Liver (tissue), 9 donors: Measurements from ENCODE around the gene KRTAP5-1. TPM values are rescaled to one million over a fixed set of nuclear protein-coding genes. Genes with fewer than 3 reads are reported as not detected.
"Not testable (repeated sequence)": the region's sequence is repeated elsewhere in the genome, so short reads cannot be mapped to it uniquely, and the experiment has no call there.

Experiments
- DNase-seq: peaks from one replicate; pipeline ENCODE4 v3.0.0-alpha.2; 2017; ENCODE audit warnings: low spot score
- H3K27ac ChIP-seq, 2 donors: one replicate each; pipeline ENCODE4 v1.7.0; 2013; ENCODE audit warnings: inconsistent platforms in 2 of 2, low read length in 2 of 2, control low read depth in 1 of 2, low read depth in 1 of 2, mild to moderate bottlenecking in 1 of 2
- H3K27me3 ChIP-seq, 4 donors: one replicate each; pipeline versions ENCODE4 v1.6.1 to v1.7.0; 2013; ENCODE audit warnings: low read length in 3 of 4, inconsistent platforms in 1 of 4, mild to moderate bottlenecking in 1 of 4, moderate library complexity in 1 of 4; ENCODE audit not compliant: control insufficient read depth in 4 of 4, insufficient read depth in 4 of 4
- H3K36me3 ChIP-seq, 4 donors: one replicate each; pipeline versions ENCODE4 v1.6.1 to v1.7.0; 2013; ENCODE audit warnings: low read length in 3 of 4, mild to moderate bottlenecking in 3 of 4, low read depth in 1 of 4, moderate library complexity in 1 of 4; ENCODE audit not compliant: control insufficient read depth in 4 of 4, insufficient read depth in 3 of 4
- H3K4me1 ChIP-seq, 4 donors: one replicate each; pipeline versions ENCODE4 v1.6.1 to v1.7.0; 2013; ENCODE audit warnings: low read length in 3 of 4, mild to moderate bottlenecking in 3 of 4, moderate library complexity in 1 of 4; ENCODE audit not compliant: control insufficient read depth in 4 of 4, insufficient read depth in 4 of 4
- H3K4me3 ChIP-seq, 3 donors: one replicate each; pipeline versions ENCODE4 v1.6.1 to v1.7.0; 2013; ENCODE audit warnings: low read length in 3 of 3, control low read depth in 1 of 3, low read depth in 1 of 3, mild to moderate bottlenecking in 1 of 3
- H3K9ac ChIP-seq, 2 donors: one replicate each; pipeline ENCODE4 v1.7.0; 2013; ENCODE audit warnings: low read length in 2 of 2, mild to moderate bottlenecking in 2 of 2, moderate library complexity in 2 of 2, control low read depth in 1 of 2, low read depth in 1 of 2
- H3K9me3 ChIP-seq, 4 donors: one replicate each; pipeline versions ENCODE4 v1.6.1 to v1.7.0; 2013; ENCODE audit warnings: low read length in 3 of 4; ENCODE audit not compliant: control insufficient read depth in 4 of 4
- EGR1 ChIP-seq, 2 donors: IDR thresholded peaks; 2 replicates each; pipeline ENCODE4 v1.6.1; 2016 to 2018; ENCODE audit warnings: antibody characterized with exemption in 2 of 2, low read depth in 2 of 2
- FOXA1 ChIP-seq: IDR thresholded peaks from 2 replicates; pipeline ENCODE4 v1.6.1; 2016; ENCODE audit warnings: antibody characterized with exemption
- FOXA2 ChIP-seq: IDR thresholded peaks from 2 replicates; pipeline ENCODE4 v1.6.1; 2016; ENCODE audit warnings: antibody characterized with exemption
- HNF4A ChIP-seq, 2 donors: conservative IDR thresholded peaks; 2 replicates each; pipeline ENCODE4 v1.6.1; 2016; ENCODE audit warnings: antibody characterized with exemption in 2 of 2, mild to moderate bottlenecking in 2 of 2
- HNF4G ChIP-seq: IDR thresholded peaks from 2 replicates; pipeline ENCODE4 v1.6.1; 2016; ENCODE audit warnings: antibody characterized with exemption
- JUND ChIP-seq, 2 donors: IDR thresholded peaks; 2 replicates each; pipeline ENCODE4 v1.6.1; 2016; ENCODE audit warnings: antibody characterized with exemption in 2 of 2
- NR2F2 ChIP-seq: IDR thresholded peaks from 2 replicates; pipeline ENCODE4 v1.6.1; 2016; ENCODE audit warnings: antibody characterized with exemption
- RAD21 ChIP-seq, 2 donors: IDR thresholded peaks; 2 replicates each; pipeline ENCODE4 v1.6.1; 2016; ENCODE audit warnings: antibody characterized with exemption in 2 of 2, mild to moderate bottlenecking in 2 of 2
- REST ChIP-seq: IDR thresholded peaks from 2 replicates; pipeline ENCODE4 v1.6.1; 2016; ENCODE audit warnings: antibody characterized with exemption, mild to moderate bottlenecking
- SP1 ChIP-seq: IDR thresholded peaks from 2 replicates; pipeline ENCODE4 v1.6.1; 2018; ENCODE audit warnings: antibody characterized with exemption, mild to moderate bottlenecking
- ZBTB33 ChIP-seq: IDR thresholded peaks from 2 replicates; pipeline ENCODE4 v1.6.1; 2016; ENCODE audit warnings: antibody characterized with exemption
- WGBS: extraction: QIAGEN DNeasy Blood & Tissue Kit; methylation state at CpG from one replicate; pipeline ENCODE4 v1.1.7; 2013; 5-methylcytosine and 5-hydroxymethylcytosine counted together
- polyA plus RNA-seq, 2 donors: library from polyadenylated mRNA; stranded (reverse) in 1 of 2; unstranded in 1 of 2; fragments of 200-250 nt in 1 of 2; fragments of >200 nt in 1 of 2; fragmentation: Nextera tagmentation in 1 of 2; extraction: Ambion mirVana in 1 of 2; gene quantifications; one replicate each; pipeline versions ENCODE4 v1.2.1 to v1.2.3, GENCODE V29; 2013 to 2015
- total RNA-seq, 2 donors: library from RNA; depleted of rRNA; stranded (reverse); fragments of >200 nt; gene quantifications; one replicate each; pipeline ENCODE4 v1.2.3, GENCODE V29; 2014
- TF ChIP-seq, protein P1 (sequence below): IDR thresholded peaks from 2 replicates; pipeline ENCODE4 v1.6.1; 2016; ENCODE audit warnings: antibody characterized with exemption
- TF ChIP-seq, protein P2 (sequence below): fragments of 150-350 bp; IDR thresholded peaks from 2 replicates; pipeline ENCODE4 v1.5.1; 2017; ENCODE audit warnings: improper control_type of control experiment, low read depth, low read length; ENCODE audit not compliant: missing input control
- TF ChIP-seq, protein P3 (sequence below): IDR thresholded peaks from 2 replicates; pipeline ENCODE4 v1.6.1; 2016; ENCODE audit warnings: antibody characterized with exemption
- donor health status: healthy.
- donor health status: healthy.
- donor health status: healthy.
- donor health status: healthy.
- donor health status: healthy.

The KRTAP5-1 gene
- total and polyA plus RNA-seq, 4 donors, result not detected

- no peaks in the 10 kb centered on the region for H3K9me3 ChIP-seq
- no peak for DNase-seq
- no peak overlapping the region for H3K9ac ChIP-seq
- H3K36me3 ChIP-seq, result no peaks in the 10 kb centered on the region
- no peak overlapping the region for H3K27ac ChIP-seq
- H3K4me3 ChIP-seq, result no peak overlapping the region
- WGBS, result 64% methylated on average over 2 of the region's 2 CpGs
- no peak for TF ChIP-seq SP1
- TF ChIP-seq FOXA1, result no peak
- TF ChIP-seq RAD21 (IDR thresholded peaks at IDR 0.05), result no peak
- TF ChIP-seq, protein P1, sequence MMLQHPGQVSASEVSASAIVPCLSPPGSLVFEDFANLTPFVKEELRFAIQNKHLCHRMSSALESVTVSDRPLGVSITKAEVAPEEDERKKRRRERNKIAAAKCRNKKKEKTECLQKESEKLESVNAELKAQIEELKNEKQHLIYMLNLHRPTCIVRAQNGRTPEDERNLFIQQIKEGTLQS, result no peak
- TF ChIP-seq EGR1 (IDR thresholded peaks at IDR 0.05; ENCODE audit: low read depth in 2 of 2), result no peak
- no peak for TF ChIP-seq ZBTB33
- TF ChIP-seq, protein P2, sequence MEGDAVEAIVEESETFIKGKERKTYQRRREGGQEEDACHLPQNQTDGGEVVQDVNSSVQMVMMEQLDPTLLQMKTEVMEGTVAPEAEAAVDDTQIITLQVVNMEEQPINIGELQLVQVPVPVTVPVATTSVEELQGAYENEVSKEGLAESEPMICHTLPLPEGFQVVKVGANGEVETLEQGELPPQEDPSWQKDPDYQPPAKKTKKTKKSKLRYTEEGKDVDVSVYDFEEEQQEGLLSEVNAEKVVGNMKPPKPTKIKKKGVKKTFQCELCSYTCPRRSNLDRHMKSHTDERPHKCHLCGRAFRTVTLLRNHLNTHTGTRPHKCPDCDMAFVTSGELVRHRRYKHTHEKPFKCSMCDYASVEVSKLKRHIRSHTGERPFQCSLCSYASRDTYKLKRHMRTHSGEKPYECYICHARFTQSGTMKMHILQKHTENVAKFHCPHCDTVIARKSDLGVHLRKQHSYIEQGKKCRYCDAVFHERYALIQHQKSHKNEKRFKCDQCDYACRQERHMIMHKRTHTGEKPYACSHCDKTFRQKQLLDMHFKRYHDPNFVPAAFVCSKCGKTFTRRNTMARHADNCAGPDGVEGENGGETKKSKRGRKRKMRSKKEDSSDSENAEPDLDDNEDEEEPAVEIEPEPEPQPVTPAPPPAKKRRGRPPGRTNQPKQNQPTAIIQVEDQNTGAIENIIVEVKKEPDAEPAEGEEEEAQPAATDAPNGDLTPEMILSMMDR, result no peak
- TF ChIP-seq REST, result no peak
- no peak for TF ChIP-seq FOXA2
- TF ChIP-seq NR2F2, result no peak
- no peak for TF ChIP-seq HNF4G
- no peak for TF ChIP-seq HNF4A (conservative IDR thresholded peaks at IDR 0.05)
- TF ChIP-seq, protein P3, sequence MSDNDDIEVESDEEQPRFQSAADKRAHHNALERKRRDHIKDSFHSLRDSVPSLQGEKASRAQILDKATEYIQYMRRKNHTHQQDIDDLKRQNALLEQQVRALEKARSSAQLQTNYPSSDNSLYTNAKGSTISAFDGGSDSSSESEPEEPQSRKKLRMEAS, result no peak
- no peak for TF ChIP-seq JUND (IDR thresholded peaks at IDR 0.05)
- no peaks in the 10 kb centered on the region for H3K27me3 ChIP-seq
- no peaks in the 10 kb centered on the region for H3K4me1 ChIP-seq
Measured at GRCh38 chr11:1586699-1587098, 1.6 kb upstream of the KRTAP5-1 start.

DNA sequence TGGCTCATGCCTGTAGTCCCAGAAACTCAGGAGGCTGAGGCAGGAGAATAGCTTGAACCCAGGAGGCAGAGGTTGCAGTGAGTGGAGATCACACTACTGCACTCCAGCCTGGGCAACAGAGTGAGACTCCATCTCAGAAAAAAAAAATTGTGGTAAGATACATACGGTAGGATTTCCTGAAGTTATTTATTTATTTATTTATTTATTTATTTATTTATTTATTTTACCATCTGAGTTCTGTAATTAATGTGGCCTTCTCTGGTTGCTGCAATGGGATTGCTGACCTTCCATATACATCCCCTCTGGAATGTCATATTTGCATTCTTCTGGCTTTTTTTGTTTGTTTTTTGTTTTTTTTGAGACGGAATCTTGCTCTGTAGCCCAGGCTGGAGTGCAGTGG lies 2.2 kb downstream of the KRTAP5-1 start:
- not testable (repeated sequence) for H3K36me3 ChIP-seq, H3K9ac ChIP-seq, H3K27me3 ChIP-seq, H3K4me3 ChIP-seq, DNase-seq, H3K9me3 ChIP-seq, H3K4me1 ChIP-seq, H3K27ac ChIP-seq
- 80% methylated on average over 2 of the region's 2 CpGs for WGBS
